Measurements from ENCODE around the gene SLC23A3.

SLC23A3 gene

GRCh38 chr2:219175928-219176817 is 6.3 kb upstream of the SLC23A3 start:
- no peak for FAIRE-seq

- no peak for FAIRE-seq
These were observed 5.7 kb upstream of the SLC23A3 start for GRCh38 chr2:219175486-219175885.

GRCh38 chr2:219174801-219175200 is 5.0 kb upstream of the SLC23A3 start:
- FAIRE-seq, result no peak

- FAIRE-seq, result no peak
These were observed 4.3 kb upstream of the SLC23A3 start for GRCh38 chr2:219174146-219174545.

- no peak for FAIRE-seq
These were observed 3.3 kb upstream of the SLC23A3 start for GRCh38 chr2:219173176-219173575.

GRCh38 chr2:219172231-219173154 is 2.7 kb upstream of the SLC23A3 start:
- FAIRE-seq, result no peak

- FAIRE-seq, result peak; percentile 82
These were observed 1.4 kb upstream of the SLC23A3 start for GRCh38 chr2:219171231-219171651.

GRCh38 chr2:219168932-219169331 is 897 bp downstream of the SLC23A3 start:
- no peak for FAIRE-seq

- FAIRE-seq, result no peak
These were observed 1.3 kb downstream of the SLC23A3 start for GRCh38 chr2:219168526-219168925.

GRCh38 chr2:219167997-219168396 is 1.8 kb downstream of the SLC23A3 start:
- FAIRE-seq, result no peak

GRCh38 chr2:219165058-219165911 is 4.5 kb downstream of the SLC23A3 start:
- FAIRE-seq, result no peak

- FAIRE-seq, result no peak
These were observed 6.7 kb downstream of the SLC23A3 start for GRCh38 chr2:219163156-219163555.

- FAIRE-seq, result no peak
These were observed 8.7 kb downstream of the SLC23A3 start for GRCh38 chr2:219161097-219161496.

- FAIRE-seq, result peak; percentile 63
These were observed 9.4 kb downstream of the SLC23A3 start, which contains the start of gene NHEJ1 for GRCh38 chr2:219160186-219161017. Gene NHEJ1, minus strand, starts transcription at chr2:219160815. Its CDS starts 2,453 bp downstream, at chr2:219158362.

- no peak for FAIRE-seq
These were observed 10.1 kb downstream of the SLC23A3 start for GRCh38 chr2:219159771-219160185.

- FAIRE-seq, result no peak
These were observed 11.2 kb downstream of the SLC23A3 start for GRCh38 chr2:219158586-219158985.

- no peak for FAIRE-seq
These were observed 11.8 kb downstream of the SLC23A3 start for GRCh38 chr2:219158025-219158424.

GRCh38 chr2:219157396-219157795 is 12.4 kb downstream of the SLC23A3 start:
- FAIRE-seq, result no peak

- FAIRE-seq, result no peak
These were observed 14.7 kb downstream of the SLC23A3 start for GRCh38 chr2:219155054-219155644.

- no peak for FAIRE-seq
These were observed 20.2 kb downstream of the SLC23A3 start for GRCh38 chr2:219149667-219150066.

- no peak for FAIRE-seq
These were observed 27.5 kb downstream of the SLC23A3 start for GRCh38 chr2:219142329-219142728.

All from G401.6 (cell line).